Measurements from ENCODE around the gene CREB3L2.

GRCh38 chr7:137987968-137988367 is 13.9 kb downstream of the CREB3L2 start:
- TF ChIP-seq CTCF (IDR thresholded peaks at IDR 0.05; ENCODE audit: poor library complexity) = no peak
- TF ChIP-seq EZH2 (IDR thresholded peaks at IDR 0.05; ENCODE audit: borderline replicate concordance) = no peak

All from hepatocyte (in vitro differentiated cells).